NCI-H82 (cell line): ENCODE measurements around the gene UPF3A.
"Not testable (repeated sequence)": the region's sequence is repeated elsewhere in the genome, so short reads cannot be mapped to it uniquely, and the experiment has no call there.

Experiments used
- DNase-seq: peaks from one replicate; lab custom pipeline; 2025; lab: John Stamatoyannopoulos, UW

Gene UPF3A

GRCh38 chr13:114338959-114339358 lies 57.6 kb downstream of the UPF3A start:
- no peak for DNase-seq

- peak; percentile 69 for DNase-seq
These were observed 58.6 kb downstream of the UPF3A start for GRCh38 chr13:114339857-114340534.

- peak; percentile 14 for DNase-seq
These were observed 59.8 kb downstream of the UPF3A start for GRCh38 chr13:114341003-114341777.

- not testable (repeated sequence) for DNase-seq
These were observed 65.9 kb downstream of the UPF3A start for GRCh38 chr13:114347256-114347655.

DNA sequence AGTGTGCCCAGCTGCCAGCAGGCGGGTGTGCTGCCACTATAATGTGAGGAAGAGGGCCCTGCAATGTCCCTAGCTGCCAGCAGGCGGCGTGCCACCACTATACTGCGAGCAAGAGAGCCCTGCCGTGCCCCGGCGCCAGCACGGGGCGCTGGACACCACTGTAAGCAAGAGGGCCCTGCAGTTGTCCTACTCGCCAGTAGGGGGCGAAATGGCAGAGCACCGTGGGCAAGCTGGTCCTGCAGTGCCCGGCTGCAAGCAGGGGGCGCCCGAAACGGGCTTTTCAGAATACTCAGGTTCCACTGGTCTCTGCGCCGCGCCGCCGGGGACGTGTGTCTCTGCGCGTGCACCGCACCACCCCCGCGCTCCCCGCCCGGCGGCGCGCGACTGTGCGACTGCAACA lies 71.4 kb downstream of the UPF3A start:
- DNase-seq, result peak; percentile 31

- DNase-seq, result not testable (repeated sequence)
These were observed 72.0 kb downstream of the UPF3A start for GRCh38 chr13:114353382-114353781.
